K562 (cell line): ENCODE data around the gene CTBP2. TPM values are rescaled to one million over a fixed set of nuclear protein-coding genes. Genes with fewer than 3 reads are reported as not detected.

Experiments used
- ATAC-seq: fragments of 200-7000 bp; cut with Tn5 transposase; 3 replicates; pipeline ENCODE4 v1.9.1; 2020; ENCODE audit warnings: moderate library complexity
- BruUV-seq: library from RNA; stranded (reverse); fragments of 400-500 nt; replicated peaks from 2 replicates; lab custom pipeline; 2021; lab: Mats Ljungman, UMichigan
- CTCF ChIA-PET: fragments of 300-600 bp; formaldehyde crosslinking; extraction: SDS; loops from one replicate; lab custom pipeline; 2021; ENCODE audit warnings: low intra/inter-chr PET ratio; lab: Yijun Ruan, JAX
- POLR2A ChIA-PET: fragments of 300-600, 350-650 bp; sonication (Branson Sonifier 250); formaldehyde crosslinking; extraction: SDS; loops from one replicate; lab custom pipeline; 2021; ENCODE audit warnings: antibody characterized with exemption, inconsistent platforms; lab: Yijun Ruan, JAX
- DNase-seq, 4 experiments: peaks; one replicate each; pipeline versions ENCODE4 v3.0.0 to v3.0.0-alpha.2; 2011 to 2018; ENCODE audit warnings: low spot score in 3 of 4, mixed read lengths in 3 of 4; ENCODE audit errors: extremely low read depth in 1 of 4
- FAIRE-seq: peaks from 2 replicates; lab custom pipeline; 2011; peaks lifted over from hg19 to GRCh38; lab: Jason Lieb, UNC
- H2AFZ ChIP-seq: 2 replicates; pipeline ENCODE4 v1.6.0; 2011; ENCODE audit warnings: low read depth, low read length, control low read depth, inconsistent platforms
- H3K27ac ChIP-seq: fragments of 200-600 bp; 3 replicates; pipeline ENCODE4 v1.8.0; 2011; ENCODE audit warnings: low read depth, mild to moderate bottlenecking, control low read depth, inconsistent platforms, low read length, moderate library complexity, mixed read lengths; ENCODE audit errors: extremely low read depth
- H3K27me3 ChIP-seq, 2 experiments: fragments of 300-600 bp in 1 of 2; 2 replicates in 1 of 2; 3 replicates in 1 of 2; pipeline versions ENCODE4 v1.6.0 to v1.8.0; 2011; ENCODE audit warnings: inconsistent platforms in 2 of 2, low read length in 2 of 2, mild to moderate bottlenecking in 1 of 2, mixed read lengths in 1 of 2, moderate library complexity in 1 of 2; ENCODE audit not compliant: control insufficient read depth in 2 of 2, insufficient read depth in 2 of 2
- H3K36me3 ChIP-seq: fragments of 300-600 bp; 3 replicates; pipeline ENCODE4 v1.8.0; 2011; ENCODE audit warnings: mild to moderate bottlenecking, low read length, inconsistent platforms; ENCODE audit not compliant: control insufficient read depth, insufficient read depth
- H3K4me1 ChIP-seq, 2 experiments: fragments of 200-600 bp in 1 of 2; replicated peaks in 1 of 2; 2 replicates in 1 of 2; 3 replicates in 1 of 2; pipeline versions ENCODE4 v1.5.1 to v1.8.0; 2011; ENCODE audit warnings: inconsistent platforms in 2 of 2, low read length in 2 of 2, mild to moderate bottlenecking in 1 of 2, mixed read lengths in 1 of 2, moderate library complexity in 1 of 2; ENCODE audit not compliant: control insufficient read depth in 2 of 2, insufficient read depth in 2 of 2
- H3K4me2 ChIP-seq: 2 replicates; pipeline ENCODE4 v1.6.1; 2011; ENCODE audit warnings: low read length, control low read depth, inconsistent platforms, mixed read lengths; ENCODE audit not compliant: insufficient read depth
- H3K4me3 ChIP-seq: fragments of 200-600 bp; sonication (generic), shearing (Covaris generic); 2 replicates; pipeline ENCODE4 v1.5.1; 2016; ENCODE audit warnings: control low read depth, inconsistent platforms
- H3K79me2 ChIP-seq: fragments of 200-600 bp; 3 replicates; pipeline ENCODE4 v1.8.0; 2011; ENCODE audit warnings: low read length, inconsistent platforms; ENCODE audit not compliant: control insufficient read depth, insufficient read depth
- H3K9ac ChIP-seq, 2 experiments: 2 replicates each; pipeline versions ENCODE4 v1.6.0 to v1.6.1; 2011; ENCODE audit warnings: low read depth in 2 of 2, low read length in 2 of 2, control low read depth in 1 of 2, inconsistent platforms in 1 of 2, mild to moderate bottlenecking in 1 of 2, mixed read lengths in 1 of 2; ENCODE audit not compliant: insufficient read depth in 1 of 2
- H3K9me1 ChIP-seq: one replicate; pipeline ENCODE4 v1.6.0; 2011; ENCODE audit warnings: inconsistent platforms, mild to moderate bottlenecking, low read length, moderate library complexity; ENCODE audit not compliant: control insufficient read depth, insufficient read depth
- H3K9me3 ChIP-seq: replicated peaks from 2 replicates; pipeline ENCODE4 v1.5.1; 2011; ENCODE audit warnings: low read depth, low read length, inconsistent platforms; ENCODE audit not compliant: control insufficient read depth, insufficient read depth
- H4K20me1 ChIP-seq: replicated peaks from 2 replicates; pipeline ENCODE4 v1.6.1; 2011; ENCODE audit warnings: low read length, inconsistent platforms, mixed read lengths; ENCODE audit not compliant: control insufficient read depth, insufficient read depth
- CC2D1A ChIP-seq: fragments of 450-650 bp; IDR thresholded peaks from 2 replicates; pipeline ENCODE4 v1.6.1; 2017; ENCODE audit warnings: mild to moderate bottlenecking
- FOXP1 ChIP-seq: sonication (generic); formaldehyde crosslinking; IDR thresholded peaks from 2 replicates; pipeline ENCODE4 v1.8.0; 2022; ENCODE audit warnings: mild to moderate bottlenecking, missing genetic modification reagents
- HDAC6 ChIP-seq: IDR thresholded peaks from 2 replicates; pipeline ENCODE4 v1.6.1; 2012; ENCODE audit warnings: low read depth, mild to moderate bottlenecking, control low read depth, inconsistent platforms, low read length, moderate library complexity
- MCM7 ChIP-seq, 2 experiments: fragments of 450-650 bp; IDR thresholded peaks; 2 replicates each; pipeline ENCODE4 v1.6.1; 2016 to 2018
- MEF2A ChIP-seq: IDR thresholded peaks from 2 replicates; pipeline ENCODE4 v1.6.1; 2011; ENCODE audit warnings: low read depth, mild to moderate bottlenecking, low read length, moderate library complexity; ENCODE audit not compliant: control insufficient read depth
- NFIC ChIP-seq: fragments of 450-650 bp; IDR thresholded peaks from 2 replicates; pipeline ENCODE4 v1.6.1; 2017; ENCODE audit warnings: mild to moderate bottlenecking, inconsistent platforms
- PCBP1 ChIP-seq: fragments of 200-400 bp; formaldehyde crosslinking; IDR thresholded peaks from 2 replicates; pipeline ENCODE4 v1.6.1; 2018; ENCODE audit warnings: mild to moderate bottlenecking, low read depth, low read length; ENCODE audit not compliant: poor library complexity, severe bottlenecking
- PHF20 ChIP-seq: fragments of 450-650 bp; IDR thresholded peaks from 2 replicates; pipeline ENCODE4 v1.6.1; 2018; ENCODE audit not compliant: partially characterized antibody
- RAD51 ChIP-seq: fragments of 450-650 bp; IDR thresholded peaks from 2 replicates; pipeline ENCODE4 v1.7.1; 2016; ENCODE audit warnings: low read depth, mild to moderate bottlenecking, borderline replicate concordance
- RNF2 ChIP-seq: sonication (generic); IDR thresholded peaks from 2 replicates; pipeline ENCODE4 v1.6.1; 2016
- TARDBP ChIP-seq: fragments of 450-650 bp; IDR thresholded peaks from 2 replicates; pipeline ENCODE4 v1.6.1; 2016
- U2AF1 ChIP-seq: fragments of 200-400 bp; formaldehyde crosslinking; optimal IDR thresholded peaks from 2 replicates; pipeline ENCODE3; 2017; ENCODE audit warnings: mild to moderate bottlenecking, low read depth, low read length, moderate library complexity
- U2AF2 ChIP-seq: fragments of 200-400 bp; formaldehyde crosslinking; optimal IDR thresholded peaks from 2 replicates; pipeline ENCODE3; 2017; ENCODE audit warnings: low read depth, mild to moderate bottlenecking, low read length
- ZNF212 ChIP-seq: fragments of 450-650 bp; formaldehyde crosslinking; IDR thresholded peaks from 2 replicates; pipeline ENCODE4 v1.4.0; 2020; ENCODE audit warnings: mild to moderate bottlenecking
- ZNF780A ChIP-seq: fragments of 250-450 bp; sonication (Bioruptor Pico); IDR thresholded peaks from 2 replicates; pipeline ENCODE4 v1.5.0; 2021; ENCODE audit warnings: mild to moderate bottlenecking
- WGBS: fragments of 100-300 bp; shearing (Covaris generic); methylation state at CpG from one replicate; pipeline ENCODE4 v1.1.6; 2016; ENCODE audit warnings: low coverage, mixed read lengths; ENCODE audit not compliant: insufficient coverage; ENCODE audit errors: missing lambda C conversion rate; 5-methylcytosine and 5-hydroxymethylcytosine counted together
- in situ Hi-C: fragments of 300-500 bp; cut with MboI; formaldehyde crosslinking; loops from 4 replicates; pipeline ENCODE4 v1.15.0; 2018; ENCODE audit warnings: inconsistent platforms, mixed read lengths
- intact Hi-C: fragments of 100-400 bp; cut with micrococcal nuclease; formaldehyde crosslinking; loops from 2 replicates; pipeline ENCODE4 v1.14.2; 2022
- polyA plus RNA-seq, 8 experiments: library from polyadenylated mRNA; depleted of rRNA in 4 of 8; stranded (reverse) in 5 of 8; unstranded in 3 of 8; fragments of >200 nt; fragmentation: Nextera tagmentation in 2 of 8; fragmentation: Illumina TruSeq in 1 of 8; extraction: Ambion mirVana in 2 of 8; extraction: Trizol in 1 of 8; gene quantifications; 2 replicates each; pipeline versions ENCODE4 v1.2.1 to v1.2.3, GENCODE V29; 2011 to 2014; ENCODE audit warnings: inconsistent platforms in 1 of 8, missing spikeins in 1 of 8
- total RNA-seq, 7 experiments: library from RNA; depleted of rRNA in 6 of 7; stranded (reverse); fragments of >200 nt in 6 of 7; fragmentation: Illumina TruSeq in 2 of 7; extraction: Trizol in 2 of 7; gene quantifications; 2 replicates each; pipeline versions ENCODE4 v1.2.1 to v1.2.3, GENCODE V29; 2011 to 2021; ENCODE audit warnings: low replicate concordance in 1 of 7
- TF ChIP-seq, protein P1 (sequence below): sonication (generic); formaldehyde crosslinking; IDR thresholded peaks from 2 replicates; pipeline ENCODE4 v1.8.0; 2022; ENCODE audit warnings: missing genetic modification reagents, mild to moderate bottlenecking, moderate library complexity, borderline replicate concordance
- TF ChIP-seq, protein P2 (sequence below): fragments of 250-450 bp; sonication (Bioruptor Pico); IDR thresholded peaks from 2 replicates; pipeline ENCODE4 v1.5.0; 2021

CTBP2 gene
- total and polyA plus RNA-seq, 9 of the 15 experiments (the other 6 are each of a cell fraction or from before 2014, with no cell fraction given), result 1.3 to 8.8 (median 5.1) TPM

DNA sequence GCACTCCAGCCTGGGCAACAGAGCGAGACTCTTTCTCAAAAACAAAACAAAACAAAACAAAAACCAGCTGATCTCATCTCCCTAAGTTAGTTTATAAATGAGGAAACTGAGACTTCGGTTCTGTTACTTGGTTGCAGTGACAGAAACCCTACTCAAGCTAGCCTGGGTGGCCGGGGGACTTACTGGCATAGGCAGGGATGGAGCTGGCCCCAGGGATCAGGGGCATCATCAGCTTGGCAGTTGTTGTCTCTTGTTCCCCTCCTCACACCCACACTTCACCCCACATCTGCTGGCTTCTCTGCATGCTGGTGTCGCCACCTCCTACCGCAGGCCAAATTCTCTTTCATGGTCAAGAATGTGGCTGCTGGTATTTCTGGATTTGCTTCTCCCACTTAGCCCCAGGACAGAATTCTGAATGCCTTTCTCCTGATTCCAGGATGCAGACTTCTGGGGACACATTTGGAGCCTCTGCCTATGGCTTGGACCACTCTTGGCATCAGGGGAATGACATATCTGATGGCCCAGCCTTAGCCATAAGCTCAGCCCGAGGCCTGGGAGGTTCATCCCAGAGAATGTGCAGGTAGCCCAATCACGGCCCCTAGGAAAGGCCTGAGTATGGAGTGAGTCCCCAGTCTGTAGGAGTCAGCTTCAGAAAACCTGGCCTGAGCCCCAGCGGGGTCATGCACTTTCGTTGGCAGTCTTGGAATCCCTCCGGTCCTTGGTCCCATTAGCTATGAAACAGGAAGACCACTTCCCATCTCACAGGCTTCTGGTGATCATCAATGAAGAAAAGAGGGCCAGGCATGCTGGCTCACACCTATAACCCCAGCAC, 41.6 kb upstream of the CTBP2 start:
- H3K9me3 ChIP-seq, result no peaks in the 10 kb centered on the region
- no peak overlapping the region for H3K4me2 ChIP-seq
- H4K20me1 ChIP-seq, result no peaks in the 10 kb centered on the region; the same call in 1 of the 2 replicates
- ATAC-seq, result no peak
- H3K4me3 ChIP-seq, result no peak overlapping the region
- H3K9me1 ChIP-seq, result no peaks in the 10 kb centered on the region
- no peak overlapping the region for H2AFZ ChIP-seq
- in situ Hi-C loops (no loop called here), intact Hi-C loops (no loop called here)
- POLR2A ChIA-PET, result interaction anchor here (0.6 to 1.4 kb wide), 3 partner anchors 11 to 142 kb away, joined by 3 to 5 read pairs (median 3); no protein-coding TSS in a partner anchor
- CTCF ChIA-PET, result no interaction called here
- H3K9ac ChIP-seq, result no peak overlapping the region
- FAIRE-seq, result no peak
- BruUV-seq, result no TSS peak
- no peaks in the 10 kb centered on the region for H3K79me2 ChIP-seq
- no peaks in the 10 kb centered on the region for H3K4me1 ChIP-seq
- H3K36me3 ChIP-seq, result no peaks in the 10 kb centered on the region
- WGBS, result 0% methylated on average over 9 of the region's 10 CpGs
- DNase-seq, result no peak
- H3K27ac ChIP-seq, result no peak overlapping the region
- H3K27me3 ChIP-seq, result peaks cover 7 to 41% of the 10 kb centered on the region in 2 experiments; a peak in 4 of 5 replicates
- no peak for TF ChIP-seq FOXP1 (CRISPR knock-in tag)
- no peak for TF ChIP-seq ZNF212 (CRISPR knock-in tag)
- TF ChIP-seq NFIC, result no peak
- no peak for TF ChIP-seq TARDBP
- no peak for TF ChIP-seq MEF2A
- TF ChIP-seq ZNF780A, result no peak
- TF ChIP-seq HDAC6, result no peak
- TF ChIP-seq U2AF2, result no peak
- TF ChIP-seq MCM7 (IDR thresholded peaks at IDR 0.05), result no peak
- TF ChIP-seq CC2D1A, result no peak
- TF ChIP-seq, protein P1, sequence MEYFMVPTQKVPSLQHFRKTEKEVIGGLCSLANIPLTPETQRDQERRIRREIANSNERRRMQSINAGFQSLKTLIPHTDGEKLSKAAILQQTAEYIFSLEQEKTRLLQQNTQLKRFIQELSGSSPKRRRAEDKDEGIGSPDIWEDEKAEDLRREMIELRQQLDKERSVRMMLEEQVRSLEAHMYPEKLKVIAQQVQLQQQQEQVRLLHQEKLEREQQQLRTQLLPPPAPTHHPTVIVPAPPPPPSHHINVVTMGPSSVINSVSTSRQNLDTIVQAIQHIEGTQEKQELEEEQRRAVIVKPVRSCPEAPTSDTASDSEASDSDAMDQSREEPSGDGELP, result no peak
- TF ChIP-seq U2AF1, result no peak
- TF ChIP-seq RAD51, result no peak
- no peak for TF ChIP-seq PHF20
- TF ChIP-seq RNF2, result no peak
- TF ChIP-seq, protein P2, sequence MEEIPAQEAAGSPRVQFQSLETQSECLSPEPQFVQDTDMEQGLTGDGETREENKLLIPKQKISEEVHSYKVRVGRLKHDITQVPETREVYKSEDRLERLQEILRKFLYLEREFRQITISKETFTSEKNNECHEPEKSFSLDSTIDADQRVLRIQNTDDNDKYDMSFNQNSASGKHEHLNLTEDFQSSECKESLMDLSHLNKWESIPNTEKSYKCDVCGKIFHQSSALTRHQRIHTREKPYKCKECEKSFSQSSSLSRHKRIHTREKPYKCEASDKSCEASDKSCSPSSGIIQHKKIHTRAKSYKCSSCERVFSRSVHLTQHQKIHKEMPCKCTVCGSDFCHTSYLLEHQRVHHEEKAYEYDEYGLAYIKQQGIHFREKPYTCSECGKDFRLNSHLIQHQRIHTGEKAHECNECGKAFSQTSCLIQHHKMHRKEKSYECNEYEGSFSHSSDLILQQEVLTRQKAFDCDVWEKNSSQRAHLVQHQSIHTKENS (CRISPR knock-in tag), result no peak
- TF ChIP-seq PCBP1, result no peak
